Nephron progenitor cell (in vitro differentiated cells): ENCODE results near the gene SGCA.

Source experiments
- DNase-seq: peaks from one replicate; pipeline ENCODE4 v3.0.0; 2021
- H3K27ac Mint-ChIP-seq: 2 replicates; pipeline ENCODE4 v1.8.0; 2021; ENCODE audit warnings: mild to moderate bottlenecking, moderate library complexity, mixed read lengths
- H3K27me3 Mint-ChIP-seq: 2 replicates; pipeline ENCODE4 v1.8.0; 2021; ENCODE audit warnings: mild to moderate bottlenecking, low read depth, mixed read lengths; ENCODE audit not compliant: poor library complexity
- H3K36me3 Mint-ChIP-seq: 2 replicates; pipeline ENCODE4 v1.8.0; 2021; ENCODE audit warnings: low read depth, mixed read lengths
- H3K4me1 Mint-ChIP-seq: 2 replicates; pipeline ENCODE4 v1.8.0; 2021; ENCODE audit warnings: mixed read lengths
- H3K4me3 Mint-ChIP-seq: 2 replicates; pipeline ENCODE4 v1.8.0; 2021; ENCODE audit warnings: mild to moderate bottlenecking, moderate library complexity, mixed read lengths
- H3K9me3 Mint-ChIP-seq: 2 replicates; pipeline ENCODE4 v1.8.0; 2021; ENCODE audit warnings: mild to moderate bottlenecking, moderate library complexity, mixed read lengths
- TF ChIP-seq, protein P1 (sequence below): fragments of 200-600 bp; sonication (generic); IDR thresholded peaks from 2 replicates; pipeline ENCODE4 v1.5.0; 2021; ENCODE audit warnings: antibody characterized with exemption

SGCA gene

DNA sequence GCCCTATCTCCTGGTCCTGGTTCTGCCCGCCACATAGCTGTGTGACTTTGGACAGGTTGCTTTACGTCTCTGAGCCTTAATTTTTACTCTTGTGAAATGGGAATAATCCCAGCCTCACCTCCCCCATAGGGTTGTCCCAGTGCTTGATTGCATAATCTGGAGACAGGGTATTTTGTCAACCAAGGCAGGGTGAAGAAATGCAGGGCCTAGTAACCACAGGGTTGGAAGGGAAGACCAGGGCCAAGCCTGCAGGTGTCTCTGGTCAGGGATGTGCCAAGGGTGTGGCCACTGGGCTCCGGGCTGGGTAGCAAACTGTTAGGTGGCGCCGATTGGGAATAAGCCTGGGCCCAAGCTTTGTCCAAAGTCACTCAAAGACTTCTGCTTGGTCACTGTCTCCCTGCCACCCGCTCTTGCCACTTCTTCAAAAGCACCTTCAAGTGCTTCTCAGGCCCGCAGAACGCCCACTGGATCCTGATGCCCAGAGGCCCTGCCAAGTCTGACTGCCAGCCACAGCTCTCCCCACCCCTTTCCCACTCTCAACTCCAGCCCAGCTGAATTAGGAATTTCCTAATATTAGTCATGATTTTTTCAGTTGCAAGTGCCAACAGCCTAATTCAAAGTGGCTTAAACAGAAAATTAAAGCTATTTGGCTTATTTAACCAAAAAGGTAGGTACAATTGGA, 56.2 kb downstream of the SGCA start:
- DNase-seq, result no peak
- Mint-ChIP-seq H3K4me1 (peaks cover 45% of the 10 kb centered on the region), H3K4me3 (no peak overlapping the region), H3K27me3 (peaks cover 7% of the 10 kb centered on the region), H3K27ac (no peak overlapping the region), H3K9me3 (peaks cover 28% of the 10 kb centered on the region), H3K36me3 (peaks cover 5% of the 10 kb centered on the region)
- TF ChIP-seq, protein P1, sequence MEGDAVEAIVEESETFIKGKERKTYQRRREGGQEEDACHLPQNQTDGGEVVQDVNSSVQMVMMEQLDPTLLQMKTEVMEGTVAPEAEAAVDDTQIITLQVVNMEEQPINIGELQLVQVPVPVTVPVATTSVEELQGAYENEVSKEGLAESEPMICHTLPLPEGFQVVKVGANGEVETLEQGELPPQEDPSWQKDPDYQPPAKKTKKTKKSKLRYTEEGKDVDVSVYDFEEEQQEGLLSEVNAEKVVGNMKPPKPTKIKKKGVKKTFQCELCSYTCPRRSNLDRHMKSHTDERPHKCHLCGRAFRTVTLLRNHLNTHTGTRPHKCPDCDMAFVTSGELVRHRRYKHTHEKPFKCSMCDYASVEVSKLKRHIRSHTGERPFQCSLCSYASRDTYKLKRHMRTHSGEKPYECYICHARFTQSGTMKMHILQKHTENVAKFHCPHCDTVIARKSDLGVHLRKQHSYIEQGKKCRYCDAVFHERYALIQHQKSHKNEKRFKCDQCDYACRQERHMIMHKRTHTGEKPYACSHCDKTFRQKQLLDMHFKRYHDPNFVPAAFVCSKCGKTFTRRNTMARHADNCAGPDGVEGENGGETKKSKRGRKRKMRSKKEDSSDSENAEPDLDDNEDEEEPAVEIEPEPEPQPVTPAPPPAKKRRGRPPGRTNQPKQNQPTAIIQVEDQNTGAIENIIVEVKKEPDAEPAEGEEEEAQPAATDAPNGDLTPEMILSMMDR, result no peak

DNA sequence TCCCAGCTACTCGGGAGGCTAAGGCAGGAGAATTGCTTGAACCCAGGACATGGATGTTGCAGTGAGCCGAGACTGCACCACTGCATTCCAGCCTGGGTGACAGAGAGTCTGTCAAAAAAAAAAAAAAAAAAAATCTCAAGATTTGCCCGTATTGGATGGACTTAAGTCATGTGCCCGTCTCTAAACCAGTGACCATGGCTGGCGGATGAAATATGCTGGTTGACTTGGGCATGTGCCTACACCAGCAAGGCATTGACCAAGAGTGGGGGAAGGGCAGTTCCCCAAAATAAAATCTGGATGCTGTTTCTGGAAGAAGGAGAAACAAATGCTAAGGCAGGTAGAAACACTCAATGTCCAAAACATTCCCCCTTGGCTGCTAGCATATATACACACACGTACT, 57.1 kb downstream of the SGCA start:
- peaks cover 13% of the 10 kb centered on the region for H3K27me3 Mint-ChIP-seq
- TF ChIP-seq, protein P1, result no peak
- H3K4me3 Mint-ChIP-seq, result no peak overlapping the region
- no peak overlapping the region for H3K27ac Mint-ChIP-seq
- no peak for DNase-seq
- H3K9me3 Mint-ChIP-seq, result peaks cover 33% of the 10 kb centered on the region
- H3K36me3 Mint-ChIP-seq, result peaks cover 5% of the 10 kb centered on the region
- H3K4me1 Mint-ChIP-seq, result peaks cover 38% of the 10 kb centered on the region
